Measurements from ENCODE around the gene SEMA3F. TPM values are rescaled to one million over a fixed set of nuclear protein-coding genes. Genes with fewer than 3 reads are reported as not detected.
A peak's percentile ranks its signal among the peaks of the same experiment; 100 is the strongest.

The SEMA3F gene
- total RNA-seq, 1 experiment from 2014 or later: 69.6 TPM

GRCh38 chr3:50212502-50212901 lies 57.4 kb downstream of the SEMA3F start:
- no TSS peak for BruUV-seq (replicated peaks)
- DNase-seq (ENCODE audit: low read depth, low spot score): no peak
- Histone ChIP-seq H3K9me3 (ENCODE audit: control insufficient read depth, insufficient read depth, low read depth, low read length) (no peaks in the 10 kb centered on the region), H3K4me1 (ENCODE audit: control insufficient read depth, insufficient read depth, low read length) (no peaks in the 10 kb centered on the region; the same call in 1 of the 2 replicates), H3K27ac (ENCODE audit: low read length) (0 out of 2 replicates have a peak overlapping the region, but pooled peaks have one; percentile 17), H3K36me3 (ENCODE audit: control insufficient read depth, insufficient read depth, low read length) (no peaks in the 10 kb centered on the region), H3K27me3 (ENCODE audit: control insufficient read depth, insufficient read depth, low read length) (no peaks in the 10 kb centered on the region), H3K4me3 (ENCODE audit: low read depth in 2 of 2, low read length in 2 of 2) (no peak overlapping the region)
- intact Hi-C loops (cut with micrococcal nuclease; ENCODE audit: unreplicated experiment): no loop called here
- in situ Hi-C loops (cut with HindIII; ENCODE audit: low pct_unique_long_range_greater_than_20kb, low sequenced_read_pairs): no loop called here
- ChIA-PET POLR2A (interaction anchor here (0.7 kb wide), 1 partner anchor 14 kb away, joined by 3 read pairs; no protein-coding TSS in a partner anchor), CTCF (interaction anchor here (0.6 kb wide), 1 partner anchor 17 kb away, joined by 5 read pairs; no protein-coding TSS in a partner anchor)
- TF ChIP-seq CTCF (IDR thresholded peaks at IDR 0.05) (no peak; the same call in 1 of the 2 replicates), REST (IDR thresholded peaks at IDR 0.05; ENCODE audit: insufficient read depth in 1 of 2, low read depth in 2 of 2, low read length in 1 of 2) (no peak), TCF7L2 (IDR thresholded peaks at IDR 0.05; ENCODE audit: low read depth, low read length) (no peak), POLR2AphosphoS5 (IDR thresholded peaks at IDR 0.05; ENCODE audit: low read depth, low read length) (no peak), SIN3A (IDR thresholded peaks at IDR 0.05; ENCODE audit: borderline replicate concordance, insufficient read depth, low read depth, low read length) (no peak)
- peak; percentile 77 for ATAC-seq

- TF ChIP-seq CTCF (IDR thresholded peaks at IDR 0.05) (no peak), TCF7L2 (IDR thresholded peaks at IDR 0.05; ENCODE audit: low read depth, low read length) (no peak), REST (IDR thresholded peaks at IDR 0.05; ENCODE audit: insufficient read depth in 1 of 2, low read depth in 2 of 2, low read length in 1 of 2) (no peak), POLR2AphosphoS5 (IDR thresholded peaks at IDR 0.05; ENCODE audit: low read depth, low read length) (no peak), SIN3A (IDR thresholded peaks at IDR 0.05; ENCODE audit: borderline replicate concordance, insufficient read depth, low read depth, low read length) (no peak)
- H3K27me3 ChIP-seq (ENCODE audit: control insufficient read depth, insufficient read depth, low read length): no peaks in the 10 kb centered on the region
- no peak for DNase-seq (ENCODE audit: low read depth, low spot score)
- intact Hi-C loops (cut with micrococcal nuclease; ENCODE audit: unreplicated experiment): no loop called here
- no peaks in the 10 kb centered on the region; the same call in 1 of the 2 replicates for H3K4me1 ChIP-seq (ENCODE audit: control insufficient read depth, insufficient read depth, low read length)
- no peaks in the 10 kb centered on the region for H3K9me3 ChIP-seq (ENCODE audit: control insufficient read depth, insufficient read depth, low read depth, low read length)
- 0 out of 2 replicates have a peak overlapping the region, but pooled peaks have one; percentile 17 for H3K27ac ChIP-seq (ENCODE audit: low read length)
- BruUV-seq (replicated peaks): no TSS peak
- no peak for ATAC-seq
- H3K4me3 ChIP-seq (ENCODE audit: low read depth in 2 of 2, low read length in 2 of 2): no peak overlapping the region
- CTCF ChIA-PET: interaction anchor here (0.6 kb wide), 1 partner anchor 18 kb away, joined by 5 read pairs; no protein-coding TSS in a partner anchor
- in situ Hi-C loops (cut with HindIII; ENCODE audit: low pct_unique_long_range_greater_than_20kb, low sequenced_read_pairs): no loop called here
- POLR2A ChIA-PET: interaction anchor here (0.7 kb wide), 1 partner anchor 14 kb away, joined by 3 read pairs; no protein-coding TSS in a partner anchor
- H3K36me3 ChIP-seq (ENCODE audit: control insufficient read depth, insufficient read depth, low read length): no peaks in the 10 kb centered on the region
These were observed 57.8 kb downstream of the SEMA3F start for GRCh38 chr3:50212971-50213370.
